MM.1S (cell line): ENCODE results near the gene SEMA6C.
"Not testable (repeated sequence)": the region's sequence is repeated elsewhere in the genome, so short reads cannot be mapped to it uniquely, and the experiment has no call there.

Source experiments
- DNase-seq: peaks from one replicate; pipeline ENCODE4 v3.0.0-alpha.2; 2015
- H2AFZ ChIP-seq: fragments of 300-600 bp; sonication (generic); 2 replicates; pipeline ENCODE4 v1.6.0; 2016; ENCODE audit warnings: antibody characterized with exemption, low read length
- H3F3A ChIP-seq: fragments of 300-600 bp; sonication (generic); 2 replicates; pipeline ENCODE4 v1.6.1; 2016; ENCODE audit warnings: mild to moderate bottlenecking, antibody characterized with exemption, low read length, moderate library complexity, mixed read lengths; ENCODE audit not compliant: insufficient read depth
- H3K27ac ChIP-seq: fragments of 300-600 bp; sonication (generic); 2 replicates; pipeline ENCODE4 v1.5.1; 2016; ENCODE audit warnings: mild to moderate bottlenecking, low read length
- H3K27me3 ChIP-seq: fragments of 300-600 bp; sonication (generic); replicated peaks from 2 replicates; pipeline ENCODE4 v1.6.0; 2016; ENCODE audit warnings: low read length; ENCODE audit not compliant: insufficient read depth
- H3K36me3 ChIP-seq: fragments of 300-600 bp; sonication (generic); replicated peaks from 2 replicates; pipeline ENCODE4 v1.6.1; 2016; ENCODE audit warnings: mild to moderate bottlenecking, low read length, mixed read lengths; ENCODE audit not compliant: insufficient read depth
- H3K4me1 ChIP-seq: fragments of 300-600 bp; sonication (generic); 2 replicates; pipeline ENCODE4 v1.6.1; 2016; ENCODE audit warnings: low read length, mixed read lengths
- H3K4me2 ChIP-seq: fragments of 300-600 bp; sonication (generic); 2 replicates; pipeline ENCODE4 v1.6.0; 2016; ENCODE audit warnings: low read depth, low read length
- H3K4me3 ChIP-seq: fragments of 300-600 bp; sonication (generic); 2 replicates; pipeline ENCODE4 v1.5.1; 2016; ENCODE audit warnings: low read length, mixed read lengths
- H3K79me2 ChIP-seq: fragments of 300-600 bp; sonication (generic); 2 replicates; pipeline ENCODE4 v1.6.1; 2016; ENCODE audit warnings: mixed run types, low read length, mixed read lengths
- H3K9ac ChIP-seq: fragments of 300-600 bp; sonication (generic); 2 replicates; pipeline ENCODE4 v1.6.1; 2016; ENCODE audit warnings: low read length, mixed read lengths
- H3K9me2 ChIP-seq: fragments of 300-600 bp; sonication (generic); replicated peaks from 2 replicates; pipeline ENCODE4 v1.6.1; 2016; ENCODE audit warnings: mild to moderate bottlenecking, low read length, mixed read lengths; ENCODE audit not compliant: insufficient read depth
- H3K9me3 ChIP-seq: fragments of 300-600 bp; sonication (generic); replicated peaks from 2 replicates; pipeline ENCODE4 v1.6.1; 2016; ENCODE audit warnings: mild to moderate bottlenecking, low read length, mixed read lengths; ENCODE audit not compliant: insufficient read depth
- H4K20me1 ChIP-seq: fragments of 300-600 bp; sonication (generic); 2 replicates; pipeline ENCODE4 v1.6.1; 2016; ENCODE audit warnings: mild to moderate bottlenecking, low read length, moderate library complexity, mixed read lengths; ENCODE audit not compliant: insufficient read depth
- EZH2 ChIP-seq: fragments of 300-600 bp; sonication (generic); optimal IDR thresholded peaks from 2 replicates; pipeline ENCODE3; 2017; ENCODE audit warnings: low read depth, mild to moderate bottlenecking, antibody characterized with exemption, low read length, mixed read lengths
- EZH2phosphoT487 ChIP-seq: fragments of 300-600 bp; sonication (generic); IDR thresholded peaks from 2 replicates; pipeline ENCODE4 v1.6.1; 2018; ENCODE audit warnings: antibody characterized with exemption, low read length
- TF ChIP-seq, protein P1 (sequence below): fragments of 300-600 bp; sonication (generic); IDR thresholded peaks from 2 replicates; pipeline ENCODE4 v1.5.1; 2016; ENCODE audit warnings: antibody characterized with exemption, low read length, mixed read lengths

The SEMA6C gene, protein sequence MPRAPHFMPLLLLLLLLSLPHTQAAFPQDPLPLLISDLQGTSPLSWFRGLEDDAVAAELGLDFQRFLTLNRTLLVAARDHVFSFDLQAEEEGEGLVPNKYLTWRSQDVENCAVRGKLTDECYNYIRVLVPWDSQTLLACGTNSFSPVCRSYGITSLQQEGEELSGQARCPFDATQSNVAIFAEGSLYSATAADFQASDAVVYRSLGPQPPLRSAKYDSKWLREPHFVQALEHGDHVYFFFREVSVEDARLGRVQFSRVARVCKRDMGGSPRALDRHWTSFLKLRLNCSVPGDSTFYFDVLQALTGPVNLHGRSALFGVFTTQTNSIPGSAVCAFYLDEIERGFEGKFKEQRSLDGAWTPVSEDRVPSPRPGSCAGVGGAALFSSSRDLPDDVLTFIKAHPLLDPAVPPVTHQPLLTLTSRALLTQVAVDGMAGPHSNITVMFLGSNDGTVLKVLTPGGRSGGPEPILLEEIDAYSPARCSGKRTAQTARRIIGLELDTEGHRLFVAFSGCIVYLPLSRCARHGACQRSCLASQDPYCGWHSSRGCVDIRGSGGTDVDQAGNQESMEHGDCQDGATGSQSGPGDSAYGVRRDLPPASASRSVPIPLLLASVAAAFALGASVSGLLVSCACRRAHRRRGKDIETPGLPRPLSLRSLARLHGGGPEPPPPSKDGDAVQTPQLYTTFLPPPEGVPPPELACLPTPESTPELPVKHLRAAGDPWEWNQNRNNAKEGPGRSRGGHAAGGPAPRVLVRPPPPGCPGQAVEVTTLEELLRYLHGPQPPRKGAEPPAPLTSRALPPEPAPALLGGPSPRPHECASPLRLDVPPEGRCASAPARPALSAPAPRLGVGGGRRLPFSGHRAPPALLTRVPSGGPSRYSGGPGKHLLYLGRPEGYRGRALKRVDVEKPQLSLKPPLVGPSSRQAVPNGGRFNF

DNA sequence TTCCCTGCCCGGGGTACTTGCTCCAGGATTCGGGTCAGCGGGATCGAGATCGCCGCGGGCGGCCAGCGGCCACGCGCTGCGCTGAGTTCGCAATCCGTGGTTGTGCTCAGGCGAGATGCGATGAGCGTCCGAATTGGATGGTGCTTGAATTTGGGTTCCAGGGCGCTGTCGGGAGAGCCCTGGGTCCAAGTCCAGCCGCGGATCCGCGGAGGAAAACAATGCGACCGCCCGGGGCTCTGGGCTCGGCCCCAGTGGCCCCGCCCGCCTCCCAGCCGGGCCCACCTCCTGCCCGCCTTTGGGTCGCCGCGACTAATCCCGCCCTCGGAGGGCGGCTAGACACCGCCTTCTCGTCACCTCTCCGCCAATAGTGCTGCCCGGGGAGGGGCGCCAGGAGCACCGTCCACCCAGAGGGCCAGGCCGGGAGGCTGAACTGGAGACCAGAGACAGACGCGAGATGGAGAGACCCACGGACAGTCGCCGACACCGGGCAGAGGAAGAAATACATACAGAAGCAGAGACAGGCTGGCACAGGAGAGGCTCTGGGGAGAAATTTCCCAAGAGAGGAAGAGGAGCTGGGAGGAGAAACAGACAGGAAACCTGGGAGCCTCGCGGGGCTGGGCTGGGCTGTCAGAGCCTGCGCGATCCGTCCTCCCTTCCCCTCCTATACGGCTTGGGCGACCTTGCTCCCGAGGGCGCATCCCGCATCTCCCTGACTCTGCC, at the start of gene SEMA6C:
TSS of gene SEMA6C (minus strand) at position 220 of the 720 bp plus-strand sequence. CDS start 4,010 bp downstream, outside the sequence.
- H3K27ac ChIP-seq: no peak within 1 kb of the TSS
- peak within 1 kb of the TSS; percentile 56; the same call in 1 of the 2 replicates for H3K9ac ChIP-seq

DNA sequence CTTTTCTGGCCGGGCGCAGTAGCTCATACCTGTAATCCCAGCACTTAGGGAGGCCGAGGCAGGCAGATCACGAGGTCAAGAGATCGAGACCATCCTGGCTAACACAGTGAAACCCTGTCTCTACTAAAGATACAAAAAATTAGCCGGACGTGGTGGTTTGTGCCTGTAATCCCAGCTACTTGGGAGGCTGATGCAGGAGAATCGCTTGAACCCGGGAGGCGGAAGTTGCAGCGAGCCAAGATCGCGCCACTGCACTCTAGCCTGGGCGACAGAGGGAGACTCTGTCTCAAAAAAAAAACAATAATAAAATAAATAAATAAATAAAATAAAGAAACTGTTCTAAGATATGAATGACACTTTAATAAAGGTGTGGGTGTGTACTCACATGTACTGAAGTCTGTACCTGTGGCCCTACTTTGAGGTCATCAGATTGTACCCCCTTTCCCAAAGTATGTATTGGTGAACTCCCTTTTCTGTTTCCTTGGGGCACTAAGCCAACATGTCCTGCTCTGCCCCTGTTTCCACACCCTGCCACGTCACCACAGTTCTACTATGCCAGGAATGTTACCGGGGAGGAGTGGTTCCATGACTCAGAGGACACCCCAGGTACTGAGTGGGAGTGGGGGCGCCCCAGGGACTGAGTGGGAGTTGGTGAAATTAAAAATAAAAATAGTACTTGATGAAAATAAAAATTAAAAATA, 48.6 kb upstream of the SEMA6C start:
- H3K4me3 ChIP-seq, H3K9me3 ChIP-seq, H2AFZ ChIP-seq, H3K4me1 ChIP-seq, H3K27ac ChIP-seq, H3K36me3 ChIP-seq, H3K9me2 ChIP-seq, H3K4me2 ChIP-seq, H4K20me1 ChIP-seq, DNase-seq, H3F3A ChIP-seq, H3K9ac ChIP-seq: not testable (repeated sequence)
- Histone ChIP-seq H3K79me2 (peaks cover 17% of the 10 kb centered on the region), H3K27me3 (peaks cover 28% of the 10 kb centered on the region)

More for the DNA sequence above, at the start of gene SEMA6C:
- H3K79me2 ChIP-seq: no peaks in the 10 kb centered on the region
- no peaks in the 10 kb centered on the region for H4K20me1 ChIP-seq
- no peaks in the 10 kb centered on the region for H3K9me2 ChIP-seq
- no peaks in the 10 kb centered on the region for H3F3A ChIP-seq
- peak within 1 kb of the TSS; percentile 100 for H3K4me2 ChIP-seq
- no peak for TF ChIP-seq EZH2phosphoT487
- TF ChIP-seq, protein P1, sequence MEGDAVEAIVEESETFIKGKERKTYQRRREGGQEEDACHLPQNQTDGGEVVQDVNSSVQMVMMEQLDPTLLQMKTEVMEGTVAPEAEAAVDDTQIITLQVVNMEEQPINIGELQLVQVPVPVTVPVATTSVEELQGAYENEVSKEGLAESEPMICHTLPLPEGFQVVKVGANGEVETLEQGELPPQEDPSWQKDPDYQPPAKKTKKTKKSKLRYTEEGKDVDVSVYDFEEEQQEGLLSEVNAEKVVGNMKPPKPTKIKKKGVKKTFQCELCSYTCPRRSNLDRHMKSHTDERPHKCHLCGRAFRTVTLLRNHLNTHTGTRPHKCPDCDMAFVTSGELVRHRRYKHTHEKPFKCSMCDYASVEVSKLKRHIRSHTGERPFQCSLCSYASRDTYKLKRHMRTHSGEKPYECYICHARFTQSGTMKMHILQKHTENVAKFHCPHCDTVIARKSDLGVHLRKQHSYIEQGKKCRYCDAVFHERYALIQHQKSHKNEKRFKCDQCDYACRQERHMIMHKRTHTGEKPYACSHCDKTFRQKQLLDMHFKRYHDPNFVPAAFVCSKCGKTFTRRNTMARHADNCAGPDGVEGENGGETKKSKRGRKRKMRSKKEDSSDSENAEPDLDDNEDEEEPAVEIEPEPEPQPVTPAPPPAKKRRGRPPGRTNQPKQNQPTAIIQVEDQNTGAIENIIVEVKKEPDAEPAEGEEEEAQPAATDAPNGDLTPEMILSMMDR: no peak
- no peak for TF ChIP-seq EZH2
- peak within 1 kb of the TSS; percentile 96 for H3K4me3 ChIP-seq
- no peaks in the 10 kb centered on the region for H3K9me3 ChIP-seq
- peak; percentile 92 for DNase-seq
- peaks cover 15% of the 10 kb centered on the region for H3K27me3 ChIP-seq
- H3K36me3 ChIP-seq: no peaks in the 10 kb centered on the region
- peaks cover 8% of the 10 kb centered on the region; the same call in 1 of the 2 replicates for H3K4me1 ChIP-seq
- peak within 1 kb of the TSS; percentile 99 for H2AFZ ChIP-seq

- H3K27me3 ChIP-seq: peaks cover 28% of the 10 kb centered on the region
- H3K9me2 ChIP-seq: no peaks in the 10 kb centered on the region
- no peak overlapping the region for H3K9ac ChIP-seq
- H3K27ac ChIP-seq: no peak overlapping the region
- peaks cover 15% of the 10 kb centered on the region for H3F3A ChIP-seq
- TF ChIP-seq, protein P1: no peak
- TF ChIP-seq EZH2phosphoT487 (no peak), EZH2 (no peak)
- no peaks in the 10 kb centered on the region for H4K20me1 ChIP-seq
- no peaks in the 10 kb centered on the region for H3K9me3 ChIP-seq
- peaks cover 9% of the 10 kb centered on the region for H3K4me1 ChIP-seq
- H3K4me3 ChIP-seq: no peak overlapping the region
- no peak for DNase-seq
- H3K4me2 ChIP-seq: no peak overlapping the region
- no peak overlapping the region for H2AFZ ChIP-seq
- no peaks in the 10 kb centered on the region for H3K36me3 ChIP-seq
- peaks cover 17% of the 10 kb centered on the region for H3K79me2 ChIP-seq
Measured at GRCh38 chr1:151193856-151194255, 47.4 kb upstream of the SEMA6C start.
